ENCODE data around the gene CAMKMT.

DNA sequence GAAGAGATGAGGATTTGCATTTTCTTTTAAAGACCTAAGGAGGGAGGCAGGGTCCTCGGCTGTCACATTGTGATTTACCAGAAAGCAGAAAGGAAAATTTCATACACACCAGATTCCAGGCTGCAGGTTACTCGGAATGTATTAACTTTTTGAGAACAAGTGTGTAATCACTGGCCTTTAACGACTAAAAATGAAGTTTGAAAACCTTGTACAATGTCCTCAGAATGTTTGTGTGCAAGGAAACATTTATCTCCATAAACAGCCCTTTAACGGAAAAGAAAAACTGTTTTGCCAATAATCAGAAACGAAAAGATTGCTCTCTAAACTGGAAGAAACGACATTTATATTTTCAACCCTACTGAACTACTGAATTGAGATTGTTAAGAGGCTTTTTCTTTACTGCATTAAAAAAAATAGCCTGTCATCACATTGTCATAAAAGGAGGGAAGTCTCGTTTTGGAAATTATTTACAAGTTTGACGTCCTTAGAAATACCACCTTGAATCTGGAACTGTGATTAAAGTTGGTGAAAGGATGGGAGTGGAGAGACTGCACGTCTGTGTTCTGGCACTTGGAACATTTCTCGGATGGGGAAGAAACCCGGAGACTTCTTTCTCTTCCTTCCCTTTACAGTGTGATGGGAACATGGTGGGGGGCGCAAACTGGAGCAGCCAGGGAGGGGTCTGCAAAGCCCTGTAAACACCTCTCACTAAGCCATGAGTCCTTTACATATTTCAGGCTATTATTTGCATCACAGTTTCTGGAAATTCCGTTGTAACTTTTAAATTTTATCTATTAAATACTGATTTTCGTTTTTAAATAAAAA is 445.7 kb downstream of the CAMKMT start:
- no peak for TF ChIP-seq SUZ12 (IDR thresholded peaks at IDR 0.05; ENCODE audit: extremely low read depth, insufficient read depth, insufficient read length)
- no peak for TF ChIP-seq YY1 (IDR thresholded peaks at IDR 0.05; ENCODE audit: insufficient read depth, insufficient read length)
- TF ChIP-seq ZNF274 (IDR thresholded peaks at IDR 0.05; ENCODE audit: low read depth, low read length): no peak

All from NT2/D1 (cell line).